Measurements from ENCODE around the gene SF3B2. TPM values are rescaled to one million over a fixed set of nuclear protein-coding genes. Genes with fewer than 3 reads are reported as not detected.

Gene SF3B2
- total and polyA plus RNA-seq, 2 donors (not counting 3 experiments of a cell fraction or from before 2014, with no cell fraction given), result 99.4 to 196 TPM

DNA sequence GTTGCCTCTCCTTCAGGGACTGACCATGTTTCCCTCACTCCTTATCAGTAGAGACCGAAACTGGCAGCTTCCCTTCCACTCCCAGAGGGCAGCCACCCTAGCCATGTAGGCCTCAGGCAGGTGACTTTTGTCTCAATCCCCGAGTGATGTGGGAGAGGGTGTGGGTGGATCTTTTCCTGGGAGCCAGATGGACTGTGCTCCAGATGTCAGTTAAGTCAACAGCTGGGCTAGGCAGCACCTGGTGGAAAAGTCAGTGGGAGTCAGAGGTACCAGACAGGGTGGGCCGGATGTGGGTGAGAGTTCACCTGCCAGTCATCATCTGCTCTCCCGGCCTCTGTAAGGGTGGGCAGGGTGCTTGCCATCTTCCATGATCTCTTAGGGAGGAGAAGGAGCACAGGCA, 48.0 kb upstream of the SF3B2 start:
- no peaks in the 10 kb centered on the region for H4K20me1 ChIP-seq (replicated peaks; ENCODE audit: control insufficient read depth, extremely low read depth, insufficient read depth, low read length)
- H3K9me1 ChIP-seq (replicated peaks; ENCODE audit: control insufficient read depth, extremely low read depth, insufficient read depth, low read length), result no peaks in the 10 kb centered on the region
- ChIA-PET CTCF (no interaction called here), POLR2A (no interaction called here)
- intact Hi-C loops (cut with micrococcal nuclease), result no loop called here
- no peak overlapping the region for H3K4me3 ChIP-seq (replicated peaks in 1 of 3; ENCODE audit: insufficient read depth in 1 of 3, low read depth in 1 of 3, low read length in 3 of 3)
- no peaks in the 10 kb centered on the region for H3K27me3 ChIP-seq (ENCODE audit: control insufficient read depth in 2 of 2, insufficient read depth in 2 of 2, low read length in 2 of 2)
- no TSS peak for BruUV-seq (replicated peaks)
- no peak overlapping the region for H3K4me2 ChIP-seq (ENCODE audit: insufficient read depth, low read length)
- H3K36me3 ChIP-seq (ENCODE audit: control insufficient read depth in 2 of 2, extremely low read depth in 1 of 2, insufficient read depth in 2 of 2, low read length in 2 of 2), result peaks cover 3 to 16% of the 10 kb centered on the region in 2 experiments
- peaks cover 9% of the 10 kb centered on the region for H3K4me1 ChIP-seq (ENCODE audit: control insufficient read depth, extremely low read depth, insufficient read depth, low read length)
- FAIRE-seq (no peak), DNase-seq (ENCODE audit: low read depth, low spot score) (no peak)
- TF ChIP-seq FOS (IDR thresholded peaks at IDR 0.05; ENCODE audit: borderline replicate concordance, insufficient read depth, low read length), result no peak
- no peak for TF ChIP-seq POLR2A (IDR thresholded peaks at IDR 0.05; ENCODE audit: low read depth, low read length)
- TF ChIP-seq POLR2AphosphoS5 (IDR thresholded peaks at IDR 0.05; ENCODE audit: insufficient read depth, low read depth, low read length), result no peak
- no peak for TF ChIP-seq GATA2 (IDR thresholded peaks at IDR 0.05; ENCODE audit: insufficient read depth, insufficient read length, low read depth, low read length)
- no peak for TF ChIP-seq EZH2 (IDR thresholded peaks at IDR 0.05; ENCODE audit: borderline replicate concordance, low read depth, low read length, severe bottlenecking)
- TF ChIP-seq JUN (IDR thresholded peaks at IDR 0.05; ENCODE audit: borderline replicate concordance, insufficient read depth, insufficient read length, low read depth), result no peak
- TF ChIP-seq CTCF (IDR thresholded peaks at IDR 0.05; ENCODE audit: extremely low read depth in 1 of 2, insufficient read depth in 1 of 2, low read depth in 1 of 2, low read length in 2 of 2), result no peak
- TF ChIP-seq, protein P1, sequence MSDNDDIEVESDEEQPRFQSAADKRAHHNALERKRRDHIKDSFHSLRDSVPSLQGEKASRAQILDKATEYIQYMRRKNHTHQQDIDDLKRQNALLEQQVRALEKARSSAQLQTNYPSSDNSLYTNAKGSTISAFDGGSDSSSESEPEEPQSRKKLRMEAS (IDR thresholded peaks at IDR 0.05; ENCODE audit: insufficient read depth, insufficient read length), result no peak
- dilution Hi-C loops (cut with MboI; ENCODE audit: extremely low pct_ligation_motif_present, low sequenced_read_pairs), result no loop called here
- peaks cover 36% of the 10 kb centered on the region for H3K79me2 ChIP-seq (ENCODE audit: control insufficient read depth, insufficient read depth, low read length)
- no peak overlapping the region for H2AFZ ChIP-seq (ENCODE audit: low read depth, low read length)
- H3K9me3 ChIP-seq (replicated peaks; ENCODE audit: control insufficient read depth, insufficient read depth, low read length), result no peaks in the 10 kb centered on the region
- H3K27ac ChIP-seq (ENCODE audit: insufficient read depth, low read depth, low read length), result no peak overlapping the region
- no peak overlapping the region for H3K9ac ChIP-seq (replicated peaks; ENCODE audit: extremely low read depth, insufficient read depth, low read length)

Data from endothelial cell of umbilical vein (primary cell).